GM21381 (cell line): Measurements from ENCODE around the gene RAD52.
"Not testable (repeated sequence)": the region's sequence is repeated elsewhere in the genome, so short reads cannot be mapped to it uniquely, and the experiment has no call there.

Source experiments
- ATAC-seq: cut with Tn5 transposase; IDR thresholded peaks from one replicate; pipeline ENCODE4 v1.9.1; 2021; ENCODE audit warnings: mild to moderate bottlenecking, moderate library complexity; ENCODE audit not compliant: unreplicated experiment

RAD52 gene

GRCh38 chr12:968545-968944 lies 19.1 kb upstream of the RAD52 start:
- ATAC-seq, result no peak

- ATAC-seq, result no peak
Measured at GRCh38 chr12:967641-968040, 18.1 kb upstream of the RAD52 start.

DNA sequence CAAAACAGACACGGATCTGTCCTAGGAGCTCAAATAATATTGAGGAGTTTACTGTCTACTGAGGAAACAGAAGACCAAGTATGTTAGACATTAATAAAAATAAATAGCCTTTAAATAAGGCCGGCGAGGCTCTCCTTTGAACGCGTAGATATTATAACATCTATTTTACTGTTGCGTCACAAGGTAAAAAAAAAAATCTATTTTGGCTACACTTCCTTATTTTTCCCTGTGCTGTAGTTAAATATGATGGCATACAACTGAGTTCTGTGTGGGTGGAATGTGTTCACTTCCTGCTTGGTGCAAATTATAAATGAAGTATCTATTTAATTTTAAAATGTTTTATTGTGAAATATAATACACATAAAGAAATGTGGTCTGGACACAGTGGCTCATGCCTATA lies 17.2 kb upstream of the RAD52 start:
- ATAC-seq, result no peak

GRCh38 chr12:958588-959123 lies 9.2 kb upstream of the RAD52 start:
- ATAC-seq, result peak; percentile 57

DNA sequence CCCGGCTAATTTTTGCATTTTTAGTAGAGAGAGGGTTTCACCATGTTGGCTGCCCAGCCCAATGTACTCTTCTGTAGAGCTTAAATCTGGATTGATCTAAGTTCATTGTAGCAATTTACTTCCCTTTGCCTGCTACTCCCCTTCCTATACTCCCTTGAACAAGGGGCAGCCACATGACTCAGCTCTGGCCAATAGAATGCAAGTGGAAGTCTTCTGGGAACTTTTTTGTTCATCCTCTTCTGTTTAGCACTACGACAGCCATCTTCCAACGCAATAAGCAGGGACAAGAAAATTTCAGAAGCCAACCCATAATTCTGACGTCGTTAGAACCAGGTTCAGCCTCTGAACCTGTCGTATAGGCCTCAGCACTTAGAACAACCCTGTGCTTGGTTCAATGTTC lies 6.4 kb upstream of the RAD52 start:
- no peak for ATAC-seq

GRCh38 chr12:954741-955140 lies 5.2 kb upstream of the RAD52 start:
- no peak for ATAC-seq

- ATAC-seq, result no peak
Measured at GRCh38 chr12:953776-954175, 4.3 kb upstream of the RAD52 start.

DNA sequence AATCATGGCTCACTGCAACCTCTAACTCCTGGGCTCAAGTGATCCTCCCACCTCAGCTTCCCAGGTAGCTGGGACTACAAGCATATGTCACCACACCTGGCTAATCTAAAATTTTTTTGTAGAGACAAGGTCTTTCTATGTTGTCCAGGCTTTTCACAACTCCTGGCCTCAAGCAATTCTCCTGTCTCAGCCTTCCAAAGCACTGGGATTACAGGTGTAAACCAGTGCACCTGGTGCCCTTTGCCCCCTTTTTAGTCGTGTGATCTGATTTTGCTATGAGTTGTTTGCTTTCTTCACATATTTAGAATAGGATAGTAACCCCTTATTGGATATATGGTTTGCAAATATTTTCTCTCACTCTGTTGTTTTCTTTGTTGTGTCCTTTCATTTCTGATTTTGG lies 1.7 kb upstream of the RAD52 start:
- no peak for ATAC-seq

- no peak for ATAC-seq
Measured at GRCh38 chr12:948238-948637, 1.3 kb downstream of the RAD52 start.

- no peak for ATAC-seq
Measured at GRCh38 chr12:946631-947030, 2.9 kb downstream of the RAD52 start.

- ATAC-seq, result no peak
Measured at GRCh38 chr12:946212-946611, 3.3 kb downstream of the RAD52 start.

DNA sequence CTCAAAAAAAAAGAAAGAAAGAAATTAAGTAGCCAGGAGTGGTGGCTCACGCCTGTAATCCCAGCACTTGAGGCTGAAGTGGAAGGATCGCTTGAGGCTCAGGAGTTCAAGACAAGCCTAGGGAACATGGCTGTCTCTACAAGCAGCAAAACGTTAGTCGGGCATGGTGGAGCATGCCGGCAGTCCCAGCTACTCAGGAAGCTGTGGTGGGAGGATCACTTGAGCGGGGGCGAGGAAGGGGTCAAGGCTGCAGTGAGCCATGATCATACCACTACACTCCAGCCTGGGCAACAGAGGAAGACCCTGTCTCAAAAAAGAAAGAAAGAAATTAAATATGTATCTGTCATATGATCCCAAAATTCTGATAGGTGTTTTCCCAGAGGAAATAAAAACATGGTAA lies 5.3 kb downstream of the RAD52 start:
- ATAC-seq, result no peak

DNA sequence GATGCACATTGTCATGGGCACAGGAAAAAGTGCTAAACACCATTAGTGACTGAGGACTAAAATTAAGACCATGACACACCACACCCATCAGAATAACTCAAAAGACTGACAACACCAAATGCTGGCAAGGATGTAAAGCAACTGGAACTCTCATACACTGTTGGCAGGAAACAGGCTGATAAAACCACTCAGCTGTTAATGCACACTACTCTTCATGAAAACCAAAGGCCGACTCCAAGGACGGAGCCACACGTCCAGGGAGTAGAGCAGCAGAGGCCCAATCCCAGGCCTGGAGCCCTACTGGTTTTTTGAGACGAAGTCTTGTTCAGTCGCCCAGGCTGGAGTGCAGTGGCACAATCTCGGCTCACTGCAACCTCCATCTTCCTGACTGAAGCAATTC lies 6.4 kb downstream of the RAD52 start:
- no peak for ATAC-seq

- no peak for ATAC-seq
Measured at GRCh38 chr12:938810-939209, 10.7 kb downstream of the RAD52 start.

GRCh38 chr12:936377-937345 lies 12.8 kb downstream of the RAD52 start:
- no peak for ATAC-seq

DNA sequence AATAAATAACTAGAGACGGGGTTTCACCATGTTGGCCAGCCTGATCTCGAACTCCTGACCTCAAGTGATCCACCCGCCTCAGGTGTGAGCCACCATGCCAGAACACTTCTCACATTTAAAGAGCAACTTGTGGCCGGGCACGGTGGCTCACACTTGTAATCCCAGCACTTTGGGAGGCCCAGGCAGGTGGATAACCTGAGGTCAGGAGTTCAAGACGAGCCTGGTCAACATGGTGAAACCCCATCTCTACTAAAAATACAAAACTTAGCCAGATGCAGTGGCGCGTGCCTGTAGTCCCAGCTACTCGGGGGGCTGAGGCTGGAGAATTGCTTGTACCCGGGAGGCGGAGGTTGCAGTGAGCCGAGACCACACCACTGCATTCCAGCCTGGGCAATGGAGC lies 13.6 kb downstream of the RAD52 start:
- ATAC-seq, result not testable (repeated sequence)

DNA sequence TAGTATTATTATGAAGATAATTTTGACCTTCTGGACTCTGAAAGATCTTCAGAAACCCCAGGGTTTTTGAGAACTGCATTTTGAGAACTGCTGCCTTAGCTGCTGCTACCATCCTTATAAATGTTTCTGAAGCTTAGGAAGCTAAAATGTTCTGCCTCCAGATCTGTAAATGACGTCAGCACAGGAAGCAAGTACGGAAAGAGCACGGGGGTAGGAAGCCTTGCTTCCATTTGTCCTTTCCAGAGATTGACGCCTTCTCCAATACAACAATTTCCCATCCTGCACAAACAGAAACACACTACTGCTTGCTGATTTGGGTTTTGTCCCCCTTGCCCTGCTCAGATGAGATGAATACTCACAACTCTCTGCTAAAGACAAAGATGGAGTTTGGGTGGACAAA lies 17.9 kb downstream of the RAD52 start:
- ATAC-seq, result no peak

DNA sequence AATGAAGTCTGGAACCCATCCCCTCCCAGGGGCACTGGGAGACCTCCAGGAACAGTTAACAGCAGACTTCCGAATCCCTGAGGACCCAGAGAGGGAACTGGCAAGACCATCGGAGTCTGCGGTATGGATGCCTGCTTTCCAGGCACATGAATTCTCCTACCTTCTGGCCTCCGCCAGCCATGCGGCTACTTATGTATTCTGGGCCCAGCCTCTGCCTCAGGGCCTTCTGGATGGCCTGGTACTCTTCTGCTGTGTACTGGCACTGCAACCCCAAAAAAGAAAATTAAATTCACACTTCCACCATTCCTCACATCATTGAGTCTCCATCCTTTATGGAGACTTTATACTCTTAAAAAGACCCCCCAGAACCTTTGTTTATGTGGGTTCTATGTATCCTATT lies 18.4 kb downstream of the RAD52 start:
- no peak for ATAC-seq

DNA sequence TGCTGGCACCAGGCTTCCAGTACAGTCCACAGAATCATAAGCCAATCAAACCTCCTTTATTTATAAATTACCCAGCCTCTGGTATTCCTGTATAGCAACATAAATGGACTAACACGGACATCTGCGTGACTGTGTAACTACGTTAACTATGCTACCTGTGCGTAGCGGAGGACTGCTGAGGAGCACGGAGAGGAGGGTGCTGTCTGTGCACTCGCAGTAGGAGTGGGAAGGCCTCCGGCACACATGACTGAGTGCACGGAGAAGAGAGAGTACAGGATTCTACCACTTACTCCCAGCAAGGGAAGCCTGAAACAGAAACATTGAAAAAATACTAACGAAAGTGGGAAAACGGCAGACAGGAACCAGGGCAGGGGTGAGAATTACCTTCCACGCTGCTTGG lies 22.9 kb downstream of the RAD52 start:
- no peak for ATAC-seq

DNA sequence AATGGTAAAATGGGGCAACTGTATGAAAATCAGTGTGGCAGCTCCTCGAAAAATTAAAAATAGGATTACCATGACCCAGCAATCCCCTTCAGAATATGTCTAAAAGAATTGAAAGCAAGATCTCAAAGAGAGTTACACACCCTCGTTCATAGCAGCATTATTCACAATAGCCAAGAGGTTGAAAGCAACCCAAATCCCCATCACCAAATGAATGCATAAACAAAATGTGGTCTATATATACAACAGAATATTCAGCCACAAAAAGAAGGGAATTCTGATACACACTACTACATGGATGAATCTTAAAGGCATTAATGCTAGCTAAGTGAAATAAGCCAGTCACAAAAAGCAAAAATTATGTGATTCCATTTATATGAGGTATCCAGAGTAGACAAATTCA lies 27.2 kb downstream of the RAD52 start:
- no peak for ATAC-seq

- no peak for ATAC-seq
Measured at GRCh38 chr12:920676-921075, 28.8 kb downstream of the RAD52 start.

DNA sequence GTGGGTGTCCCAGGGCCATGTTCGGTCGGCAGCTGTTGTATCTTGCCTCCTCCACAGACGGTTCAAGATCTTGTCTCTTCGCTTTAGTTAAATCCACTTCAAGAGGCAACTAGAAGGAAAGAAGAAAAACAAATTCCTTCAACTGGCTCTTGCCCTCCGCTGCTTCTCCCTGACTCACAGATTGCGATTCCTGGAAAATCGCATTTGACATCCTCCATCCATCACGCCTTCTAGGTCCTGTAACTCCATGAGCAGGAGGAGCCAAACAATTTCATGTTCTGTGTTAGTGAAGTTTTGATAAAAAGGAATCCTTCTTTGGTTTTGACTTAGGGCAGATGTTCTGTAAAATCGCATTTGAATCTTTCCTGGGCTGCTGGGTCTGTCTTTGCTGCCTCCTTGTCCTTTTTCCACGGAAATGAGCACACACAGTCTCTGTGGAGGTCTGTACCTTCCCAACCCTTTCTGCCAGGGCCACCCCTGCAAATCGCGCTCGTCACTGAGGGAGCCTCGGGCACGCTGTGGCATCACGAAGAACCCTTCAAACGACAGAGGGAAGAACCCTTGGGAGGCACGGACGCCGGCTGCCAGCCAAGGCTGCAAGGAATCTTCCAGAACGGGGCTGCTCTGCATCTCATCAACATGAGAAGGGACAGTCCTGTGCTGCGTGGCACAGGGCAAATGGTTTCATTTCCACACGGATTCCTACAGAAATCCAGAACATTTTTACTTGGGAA lies 32.6 kb downstream of the RAD52 start:
- ATAC-seq, result no peak
